GM20431 (cell line): ENCODE data around the gene PTPRD.

Experiments
- in situ Hi-C: fragments of 300-500 bp; cut with MseI, MboI; formaldehyde crosslinking; loops from one replicate; pipeline ENCODE4 v1.15.0; 2020; ENCODE audit warnings: low sequenced_read_pairs; ENCODE audit not compliant: unreplicated experiment

PTPRD gene

DNA sequence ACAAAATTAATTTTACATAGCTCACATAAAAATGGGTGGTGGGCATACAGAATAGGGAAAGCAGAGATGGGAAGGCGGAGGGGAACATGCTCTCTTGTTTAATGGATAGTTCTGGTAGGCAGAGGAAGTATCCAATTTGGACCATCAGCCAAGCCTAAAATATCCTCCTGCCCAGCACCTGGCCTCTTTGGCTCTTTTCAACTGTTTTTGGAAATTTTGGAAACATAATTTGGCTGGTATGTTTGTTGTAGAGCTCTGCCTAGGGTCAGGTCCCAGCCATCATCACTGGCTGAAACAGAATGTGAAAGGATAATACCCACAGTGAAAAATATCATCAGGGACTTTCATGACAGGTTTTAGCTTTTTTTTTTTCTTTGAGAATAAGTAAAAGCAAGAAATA, 2345.9 kb downstream of the PTPRD start:
- in situ Hi-C loops: no loop called here

- in situ Hi-C loops: no loop called here
Measured at GRCh38 chr9:8265281-8265680, 2347.5 kb downstream of the PTPRD start.
